ENCODE results near the gene GNAI1. TPM values are rescaled to one million over a fixed set of nuclear protein-coding genes. Genes with fewer than 3 reads are reported as not detected.

GNAI1 gene
- total and polyA plus RNA-seq, 8 donors: 27.3 to 152 (median 134) TPM

DNA sequence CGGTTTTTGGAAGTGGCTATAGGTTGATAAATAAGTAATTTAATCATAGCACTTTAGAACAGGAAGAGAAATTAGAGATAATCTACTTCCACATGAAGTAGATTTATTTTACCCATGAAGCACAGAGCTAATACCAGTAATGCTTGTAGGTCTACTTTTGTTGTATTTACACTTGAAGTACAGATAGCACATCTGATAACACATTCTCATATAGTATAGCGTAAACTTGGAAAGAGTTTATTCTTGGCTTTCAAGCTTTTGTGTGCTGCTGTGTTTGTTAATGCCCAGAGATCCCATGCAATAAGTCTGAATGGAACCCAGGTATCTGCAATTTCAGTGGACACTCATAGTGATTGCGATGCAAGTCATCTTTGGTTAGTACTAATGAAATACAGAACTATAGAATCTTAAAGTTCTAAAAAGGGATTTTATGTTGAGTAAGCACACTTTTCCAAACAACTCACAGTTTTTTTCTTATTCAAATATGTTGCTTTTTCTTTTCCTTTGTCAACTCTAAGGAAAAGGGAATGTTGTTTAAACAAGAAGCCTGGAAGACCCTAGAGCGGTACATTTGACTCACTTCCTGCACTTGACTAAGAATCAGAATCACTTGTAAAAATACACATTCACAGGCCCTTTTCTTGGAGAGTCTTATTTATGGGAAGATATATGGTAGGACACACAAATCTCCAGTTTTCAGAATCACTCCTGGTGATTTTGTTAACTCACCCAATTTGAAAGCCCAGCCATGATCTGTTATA is 105.8 kb downstream of the GNAI1 start:
- H3K4me3 ChIP-seq: no peak overlapping the region
- H3K27me3 ChIP-seq: no peaks in the 10 kb centered on the region
- DNase-seq: no peak
- TF ChIP-seq, protein P1, sequence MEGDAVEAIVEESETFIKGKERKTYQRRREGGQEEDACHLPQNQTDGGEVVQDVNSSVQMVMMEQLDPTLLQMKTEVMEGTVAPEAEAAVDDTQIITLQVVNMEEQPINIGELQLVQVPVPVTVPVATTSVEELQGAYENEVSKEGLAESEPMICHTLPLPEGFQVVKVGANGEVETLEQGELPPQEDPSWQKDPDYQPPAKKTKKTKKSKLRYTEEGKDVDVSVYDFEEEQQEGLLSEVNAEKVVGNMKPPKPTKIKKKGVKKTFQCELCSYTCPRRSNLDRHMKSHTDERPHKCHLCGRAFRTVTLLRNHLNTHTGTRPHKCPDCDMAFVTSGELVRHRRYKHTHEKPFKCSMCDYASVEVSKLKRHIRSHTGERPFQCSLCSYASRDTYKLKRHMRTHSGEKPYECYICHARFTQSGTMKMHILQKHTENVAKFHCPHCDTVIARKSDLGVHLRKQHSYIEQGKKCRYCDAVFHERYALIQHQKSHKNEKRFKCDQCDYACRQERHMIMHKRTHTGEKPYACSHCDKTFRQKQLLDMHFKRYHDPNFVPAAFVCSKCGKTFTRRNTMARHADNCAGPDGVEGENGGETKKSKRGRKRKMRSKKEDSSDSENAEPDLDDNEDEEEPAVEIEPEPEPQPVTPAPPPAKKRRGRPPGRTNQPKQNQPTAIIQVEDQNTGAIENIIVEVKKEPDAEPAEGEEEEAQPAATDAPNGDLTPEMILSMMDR (IDR thresholded peaks at IDR 0.05): no peak
- H3K27ac ChIP-seq: no peak overlapping the region
- H3K4me1 ChIP-seq: no peaks in the 10 kb centered on the region
- intact Hi-C loops (cut with DNase I): no loop called here
- no peaks in the 10 kb centered on the region for H3K9me3 ChIP-seq
- H3K36me3 ChIP-seq: no peaks in the 10 kb centered on the region
- ATAC-seq: no peak

DNA sequence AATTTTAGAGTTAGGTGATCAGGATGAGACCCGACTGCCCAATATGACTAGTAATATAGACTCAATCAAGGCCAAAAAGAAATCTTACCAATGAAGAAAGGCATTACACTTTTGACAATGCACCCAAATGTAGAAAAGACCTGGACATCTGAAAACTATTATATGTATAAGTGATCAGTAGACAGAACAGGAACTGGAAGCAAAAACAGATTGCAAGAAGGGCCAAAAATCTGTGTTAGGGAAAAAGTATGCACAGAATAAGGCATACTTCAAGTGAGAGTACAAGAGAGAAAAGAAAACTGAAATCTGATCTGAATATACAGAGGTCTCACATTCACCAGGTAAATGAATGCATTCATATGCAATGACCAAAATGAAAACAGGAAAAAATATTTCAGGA is 107.0 kb downstream of the GNAI1 start:
- no peaks in the 10 kb centered on the region for H3K9me3 ChIP-seq
- no peaks in the 10 kb centered on the region for H3K27me3 ChIP-seq
- intact Hi-C loops (cut with DNase I): no loop called here
- H3K27ac ChIP-seq: no peak overlapping the region
- H3K4me3 ChIP-seq: no peak overlapping the region
- no peaks in the 10 kb centered on the region for H3K4me1 ChIP-seq
- no peak for DNase-seq
- TF ChIP-seq, protein P1 (IDR thresholded peaks at IDR 0.05): no peak
- no peak for ATAC-seq
- no peaks in the 10 kb centered on the region for H3K36me3 ChIP-seq

DNA sequence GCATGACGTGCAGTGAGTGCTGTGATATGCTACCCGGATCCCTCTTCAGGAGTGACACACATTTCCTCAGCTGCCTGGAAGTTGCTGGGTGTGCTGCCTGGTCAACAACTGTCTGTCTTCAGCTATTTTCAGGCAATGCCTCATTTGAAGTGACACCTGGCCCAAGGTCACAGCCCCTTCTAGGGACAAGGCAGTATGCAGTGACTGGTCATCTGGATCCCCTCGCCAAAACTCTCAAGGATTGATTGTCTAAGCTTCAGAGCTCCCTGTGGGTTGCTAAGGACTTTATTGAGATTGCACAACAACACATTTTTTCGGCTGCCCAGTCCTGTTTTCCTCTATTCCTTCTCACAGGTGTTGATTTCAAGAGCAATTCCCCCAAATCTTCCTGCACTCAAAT is 108.8 kb downstream of the GNAI1 start:
- Histone ChIP-seq H3K9me3 (no peaks in the 10 kb centered on the region), H3K36me3 (no peaks in the 10 kb centered on the region), H3K4me3 (no peak overlapping the region), H3K27ac (no peak overlapping the region), H3K27me3 (no peaks in the 10 kb centered on the region), H3K4me1 (no peaks in the 10 kb centered on the region)
- intact Hi-C loops (cut with DNase I): no loop called here
- TF ChIP-seq, protein P1 (IDR thresholded peaks at IDR 0.05): no peak
- no peak for ATAC-seq
- DNase-seq: no peak

DNA sequence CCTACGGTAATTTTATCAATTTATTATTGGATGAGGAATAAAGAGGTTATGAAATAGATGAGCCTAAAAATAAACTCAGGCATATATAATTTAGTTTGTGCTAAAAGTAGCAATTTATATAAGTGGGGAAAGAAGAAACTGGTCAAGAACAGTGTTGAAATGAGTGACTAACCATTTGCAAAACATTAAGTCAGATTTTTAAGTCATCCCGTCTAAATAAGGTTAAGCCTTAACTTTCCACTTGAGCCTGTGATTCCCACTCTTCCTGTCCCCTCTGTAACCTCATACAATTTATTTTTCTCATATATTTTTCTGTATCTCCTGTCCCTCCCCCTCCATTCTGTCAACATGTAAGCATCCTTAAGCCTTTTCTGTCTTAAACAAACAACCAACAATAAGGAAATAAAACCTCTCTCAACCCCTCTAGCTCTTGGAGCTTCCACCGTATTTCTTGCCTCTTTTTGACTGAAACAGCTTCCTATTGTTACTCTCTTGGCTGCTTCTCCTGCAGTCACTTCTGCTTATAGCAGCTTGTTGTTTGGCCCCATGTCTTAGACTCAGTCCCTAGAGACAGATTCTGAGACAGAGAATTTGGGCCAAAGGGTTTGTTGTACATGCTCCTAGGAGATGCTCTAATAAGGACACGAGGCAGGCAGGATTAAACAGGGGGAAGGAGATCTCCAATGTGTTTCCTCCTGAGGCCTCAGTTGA is 109.7 kb downstream of the GNAI1 start:
- ATAC-seq: no peak
- DNase-seq: no peak
- Histone ChIP-seq H3K27ac (no peak overlapping the region), H3K36me3 (no peaks in the 10 kb centered on the region), H3K9me3 (no peaks in the 10 kb centered on the region), H3K4me3 (no peak overlapping the region), H3K4me1 (no peaks in the 10 kb centered on the region), H3K27me3 (no peaks in the 10 kb centered on the region)
- TF ChIP-seq, protein P1 (IDR thresholded peaks at IDR 0.05): no peak
- intact Hi-C loops (cut with DNase I): no loop called here

DNA sequence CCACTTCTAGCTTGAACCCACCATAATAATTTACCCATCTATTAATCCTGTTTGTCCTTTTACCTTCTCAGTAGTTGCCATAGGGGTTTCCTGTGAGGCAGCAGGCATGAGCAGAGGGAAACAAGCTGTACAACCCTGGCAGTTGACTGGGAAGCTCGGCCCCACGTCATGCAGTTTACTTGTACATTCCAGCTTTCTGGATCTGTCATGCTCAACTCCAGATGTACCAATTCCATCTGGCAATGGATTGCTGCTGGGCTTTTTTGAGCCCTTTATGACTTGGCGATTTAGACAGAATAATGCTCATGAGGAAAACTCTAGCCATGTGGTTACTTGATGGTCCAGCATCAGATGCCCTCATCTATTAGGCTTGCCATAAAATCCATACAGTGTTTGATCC is 112.5 kb downstream of the GNAI1 start:
- ATAC-seq (no peak), DNase-seq (no peak)
- intact Hi-C loops (cut with DNase I): no loop called here
- TF ChIP-seq, protein P1 (IDR thresholded peaks at IDR 0.05): no peak
- H3K27me3 ChIP-seq: no peaks in the 10 kb centered on the region
- H3K4me3 ChIP-seq: no peak overlapping the region
- no peaks in the 10 kb centered on the region for H3K4me1 ChIP-seq
- H3K36me3 ChIP-seq: no peaks in the 10 kb centered on the region
- no peak overlapping the region for H3K27ac ChIP-seq
- H3K9me3 ChIP-seq: no peaks in the 10 kb centered on the region

Measured in left lung (tissue), 10 donors.